M059J (cell line): ENCODE data around the gene TMCC1. TPM values are rescaled to one million over a fixed set of nuclear protein-coding genes. Genes with fewer than 3 reads are reported as not detected.
A peak's percentile ranks its signal among the peaks of the same experiment; 100 is the strongest.
"Not testable (repeated sequence)": the region's sequence is repeated elsewhere in the genome, so short reads cannot be mapped to it uniquely, and the experiment has no call there.

Experiments
- DNase-seq: peaks from one replicate; pipeline ENCODE4 v3.0.0-alpha.2; 2012; ENCODE audit warnings: low read depth
- total RNA-seq: library from RNA; depleted of rRNA; stranded (reverse); fragments of >200 nt; shearing (Covaris generic); gene quantifications from 2 replicates; pipeline ENCODE4 v1.2.3, GENCODE V29; 2014

The TMCC1 gene
- total RNA-seq, 1 experiment from 2014 or later: 10.1 TPM

GRCh38 chr3:129650256-129650872, 243.1 kb downstream of the TMCC1 start:
- peak; percentile 71 for DNase-seq

GRCh38 chr3:129648391-129648790, 245.1 kb downstream of the TMCC1 start:
- no peak for DNase-seq

- no peak for DNase-seq
Observed at GRCh38 chr3:129645286-129645685, 248.2 kb downstream of the TMCC1 start.

- DNase-seq: no peak
Observed at GRCh38 chr3:129644836-129645235, 248.7 kb downstream of the TMCC1 start.

- not testable (repeated sequence) for DNase-seq
Observed at GRCh38 chr3:129641567-129642260, 251.8 kb downstream of the TMCC1 start.

GRCh38 chr3:129640985-129641384, 252.5 kb downstream of the TMCC1 start:
- not testable (repeated sequence) for DNase-seq

GRCh38 chr3:129638481-129638880, 255.0 kb downstream of the TMCC1 start:
- no peak for DNase-seq

- no peak for DNase-seq
Observed at GRCh38 chr3:129636082-129636481, 257.4 kb downstream of the TMCC1 start.

GRCh38 chr3:129635656-129636055, 257.9 kb downstream of the TMCC1 start:
- no peak for DNase-seq

- DNase-seq: no peak
Observed at GRCh38 chr3:129633751-129634481, 259.6 kb downstream of the TMCC1 start.

GRCh38 chr3:129632977-129633376, 260.5 kb downstream of the TMCC1 start:
- no peak for DNase-seq

GRCh38 chr3:129632556-129632955, 261.0 kb downstream of the TMCC1 start:
- DNase-seq: no peak

GRCh38 chr3:129632056-129632455, 261.5 kb downstream of the TMCC1 start:
- DNase-seq: no peak

- DNase-seq: no peak
Observed at GRCh38 chr3:129629011-129629410, 264.5 kb downstream of the TMCC1 start.

- DNase-seq: no peak
Observed at GRCh38 chr3:129628169-129628522, 265.4 kb downstream of the TMCC1 start.

GRCh38 chr3:129627350-129628168, 266.0 kb downstream of the TMCC1 start:
- peak; percentile 83 for DNase-seq

GRCh38 chr3:129626744-129627349, 266.7 kb downstream of the TMCC1 start:
- peak; percentile 93 for DNase-seq

GRCh38 chr3:129625072-129625874, 268.2 kb downstream of the TMCC1 start:
- DNase-seq: peak; percentile 28

GRCh38 chr3:129624347-129625071, 269.0 kb downstream of the TMCC1 start:
- peak; percentile 33 for DNase-seq
